NCI-H748 (cell line): Measurements from ENCODE around the gene MSRB3.
"Not testable (repeated sequence)": the region's sequence is repeated elsewhere in the genome, so short reads cannot be mapped to it uniquely, and the experiment has no call there.

Source experiments
- DNase-seq: peaks from one replicate; lab custom pipeline; 2025; ENCODE audit not compliant: unreplicated experiment; lab: John Stamatoyannopoulos, UW

Gene MSRB3

DNA sequence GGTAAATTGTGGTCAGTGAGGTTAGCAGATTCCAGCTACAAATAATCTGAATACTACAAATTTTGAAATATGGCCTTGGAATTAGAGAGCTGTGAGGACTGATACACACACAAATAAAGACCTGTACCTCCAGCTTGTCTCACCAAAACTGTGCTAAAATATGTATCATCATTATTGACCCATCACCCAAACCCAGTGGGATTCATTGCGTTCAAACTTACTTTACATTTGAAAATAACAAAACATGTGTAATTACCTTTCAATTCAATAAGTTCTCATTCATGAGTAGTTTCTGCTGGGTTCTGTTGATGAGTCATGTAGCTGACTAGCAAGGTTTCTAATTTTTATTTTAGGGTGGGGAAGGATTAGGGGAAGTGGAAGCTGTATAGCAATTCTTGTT, 170.9 kb downstream of the MSRB3 start:
- DNase-seq: no peak

- no peak for DNase-seq
Observed at GRCh38 chr12:65450625-65451024, 172.1 kb downstream of the MSRB3 start.

- no peak for DNase-seq
Observed at GRCh38 chr12:65454115-65454787, 175.8 kb downstream of the MSRB3 start.

DNA sequence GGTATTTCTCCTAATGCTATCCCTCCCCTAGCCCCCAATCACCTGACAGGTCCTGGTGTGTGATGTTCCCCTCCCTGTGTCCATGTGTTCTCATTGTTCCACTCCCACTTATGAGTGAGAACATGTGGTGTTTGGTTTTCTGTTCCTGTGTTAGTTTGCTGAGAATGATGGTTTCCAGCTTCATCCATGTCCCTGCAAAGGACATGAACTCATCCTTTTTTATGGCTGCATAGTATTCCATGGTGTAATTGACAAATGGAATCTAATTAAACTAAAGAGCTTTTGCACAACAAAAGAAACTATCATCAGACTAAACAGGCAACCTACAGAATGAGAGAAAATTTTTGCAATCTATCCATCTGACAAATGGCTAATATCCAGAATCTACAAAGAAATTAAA, 178.9 kb downstream of the MSRB3 start:
- DNase-seq: not testable (repeated sequence)

GRCh38 chr12:65458718-65459117, 180.2 kb downstream of the MSRB3 start:
- DNase-seq: no peak

DNA sequence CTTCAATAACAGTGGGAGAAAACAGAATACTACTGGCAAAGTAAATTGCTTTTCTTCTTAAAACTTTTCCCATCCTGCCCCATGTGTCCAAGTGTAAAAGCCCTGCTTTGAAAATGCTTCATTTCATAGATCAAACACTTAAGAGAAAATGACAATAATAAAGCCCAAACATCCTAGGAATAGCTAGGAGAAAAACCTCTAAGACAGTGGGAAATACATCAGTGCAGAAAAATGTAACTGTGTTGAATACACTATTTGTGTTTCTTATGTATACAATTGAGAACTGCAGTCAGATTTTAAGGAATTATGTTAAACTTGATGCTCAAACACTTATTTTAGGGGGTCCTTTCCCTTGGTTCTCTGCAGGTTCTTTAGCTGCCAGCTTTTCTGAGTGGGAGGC, 181.1 kb downstream of the MSRB3 start:
- DNase-seq: no peak

- DNase-seq: no peak
Observed at GRCh38 chr12:65460063-65460462, 181.6 kb downstream of the MSRB3 start.

- DNase-seq: no peak
Observed at GRCh38 chr12:65461017-65461416, 182.5 kb downstream of the MSRB3 start.

- no peak for DNase-seq
Observed at GRCh38 chr12:65462484-65462883, 184.0 kb downstream of the MSRB3 start.

DNA sequence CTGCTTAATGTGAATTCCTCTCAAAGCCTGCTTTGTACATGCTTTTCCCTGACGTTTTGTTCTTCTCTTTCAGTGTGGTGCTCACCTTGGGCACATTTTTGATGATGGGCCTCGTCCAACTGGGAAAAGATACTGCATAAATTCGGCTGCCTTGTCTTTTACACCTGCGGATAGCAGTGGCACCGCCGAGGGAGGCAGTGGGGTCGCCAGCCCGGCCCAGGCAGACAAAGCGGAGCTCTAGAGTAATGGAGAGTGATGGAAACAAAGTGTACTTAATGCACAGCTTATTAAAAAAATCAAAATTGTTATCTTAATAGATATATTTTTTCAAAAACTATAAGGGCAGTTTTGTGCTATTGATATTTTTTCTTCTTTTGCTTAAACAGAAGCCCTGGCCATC, 184.6 kb downstream of the MSRB3 start:
- DNase-seq: no peak

DNA sequence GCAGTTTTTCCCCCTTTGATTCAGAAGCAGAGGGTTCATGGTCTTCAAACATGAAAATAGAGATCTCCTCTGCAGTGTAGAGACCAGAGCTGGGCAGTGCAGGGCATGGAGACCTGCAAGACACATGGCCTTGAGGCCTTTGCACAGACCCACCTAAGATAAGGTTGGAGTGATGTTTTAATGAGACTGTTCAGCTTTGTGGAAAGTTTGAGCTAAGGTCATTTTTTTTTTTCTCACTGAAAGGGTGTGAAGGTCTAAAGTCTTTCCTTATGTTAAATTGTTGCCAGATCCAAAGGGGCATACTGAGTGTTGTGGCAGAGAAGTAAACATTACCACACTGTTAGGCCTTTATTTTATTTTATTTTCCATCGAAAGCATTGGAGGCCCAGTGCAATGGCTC, 185.1 kb downstream of the MSRB3 start:
- no peak for DNase-seq

DNA sequence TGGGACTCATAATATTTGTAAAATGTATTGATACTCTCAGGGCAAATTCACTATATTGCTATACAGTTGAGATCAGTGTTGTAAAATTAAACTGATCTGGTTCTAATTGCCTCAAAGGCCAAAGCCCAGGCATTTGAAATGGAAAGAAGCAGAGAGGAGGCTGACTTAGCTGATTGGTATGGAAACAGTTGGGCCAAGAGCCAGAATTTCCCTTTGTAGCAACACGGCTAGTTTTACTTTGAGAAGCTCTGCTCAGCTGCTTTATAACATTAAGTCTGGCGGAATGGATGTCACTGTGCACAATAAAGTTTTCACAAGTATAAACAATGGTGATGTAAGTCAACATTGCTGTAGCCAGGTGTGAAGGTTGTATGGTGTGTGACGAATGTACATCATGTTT, 186.4 kb downstream of the MSRB3 start:
- no peak for DNase-seq

GRCh38 chr12:65465766-65466547, 187.5 kb downstream of the MSRB3 start:
- no peak for DNase-seq

- no peak for DNase-seq
Observed at GRCh38 chr12:65466911-65467310, 188.4 kb downstream of the MSRB3 start.

GRCh38 chr12:65470256-65470655, 191.8 kb downstream of the MSRB3 start:
- no peak for DNase-seq

DNA sequence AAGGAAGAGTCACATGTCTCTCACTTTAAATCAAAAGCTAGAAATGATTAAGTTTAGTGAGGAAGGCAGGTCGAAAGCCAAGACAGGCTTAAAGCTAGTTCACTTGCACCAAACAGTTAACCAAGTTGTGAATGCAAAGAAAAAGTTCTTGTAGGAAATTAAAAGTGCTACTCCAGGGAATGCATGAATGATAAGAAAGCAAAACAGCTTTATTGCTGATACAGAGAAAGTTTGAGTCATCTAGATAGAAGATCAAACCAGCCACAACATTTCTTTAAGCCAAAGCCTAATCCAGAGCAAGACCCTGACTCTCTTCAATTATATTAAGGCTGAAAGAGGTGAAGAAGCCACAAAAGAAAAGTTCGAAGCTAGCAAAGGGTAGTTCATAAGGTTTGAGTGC, 193.6 kb downstream of the MSRB3 start:
- DNase-seq: no peak

DNA sequence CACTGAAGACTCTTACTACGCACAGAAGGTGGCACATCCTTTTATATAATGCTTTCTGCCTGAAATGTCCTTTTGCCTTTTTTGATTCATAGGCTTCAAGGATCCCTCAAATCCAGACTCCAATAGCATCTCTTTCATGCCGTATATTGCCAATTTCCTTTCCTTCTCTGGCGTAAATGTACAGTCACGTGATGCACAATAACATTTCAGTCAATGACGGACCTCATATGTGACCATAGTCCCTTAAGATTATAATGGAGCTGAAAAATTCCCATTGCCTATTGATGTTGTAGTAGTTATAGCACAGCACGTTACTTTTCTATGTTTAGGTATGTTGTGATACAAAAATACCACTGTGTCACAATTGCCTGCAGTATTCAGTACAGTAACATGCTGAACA, 196.3 kb downstream of the MSRB3 start:
- no peak for DNase-seq

GRCh38 chr12:65477721-65478120, 199.2 kb downstream of the MSRB3 start:
- no peak for DNase-seq

DNA sequence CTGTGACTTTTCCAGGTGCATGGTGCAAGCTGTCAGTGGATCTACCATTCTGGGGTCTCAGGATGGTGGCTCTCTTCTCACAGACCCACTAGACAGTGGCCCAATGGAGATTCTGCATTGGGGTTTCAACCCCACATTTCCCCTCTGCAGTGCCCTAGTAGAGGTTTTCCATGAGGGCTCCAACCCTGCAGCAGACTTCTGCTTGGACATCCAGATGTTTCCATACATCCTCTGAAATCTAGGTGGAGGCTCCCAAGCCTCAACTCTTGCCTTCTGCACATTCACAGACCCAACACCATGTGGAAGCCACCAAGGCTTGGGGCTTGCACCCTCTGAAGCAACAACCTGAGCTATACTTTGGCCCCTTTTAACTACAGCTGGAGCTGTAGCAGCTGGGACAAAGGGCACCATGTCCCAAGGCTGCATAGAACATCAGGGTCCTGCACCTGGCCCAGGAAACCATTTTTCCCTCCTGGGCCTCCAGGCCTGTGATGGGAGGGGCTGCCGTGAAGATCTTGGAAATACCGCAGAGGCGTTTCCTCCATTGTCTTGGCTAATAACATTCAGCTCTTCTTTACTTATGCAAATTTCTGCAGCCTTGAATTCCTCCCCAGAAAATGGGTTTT, 205.5 kb downstream of the MSRB3 start:
- DNase-seq: not testable (repeated sequence)

- no peak for DNase-seq
Observed at GRCh38 chr12:65488197-65488596, 209.7 kb downstream of the MSRB3 start.

GRCh38 chr12:65490250-65490649, 211.8 kb downstream of the MSRB3 start:
- no peak for DNase-seq
